Omental fat pad (tissue), 4 donors: ENCODE results near the gene GOLGA2. TPM values are rescaled to one million over a fixed set of nuclear protein-coding genes. Genes with fewer than 3 reads are reported as not detected.

Experiments
- ATAC-seq: fragments of 150-250 bp; one replicate; pipeline ENCODE4 v1.9.1; 2016; ENCODE audit warnings: mild to moderate bottlenecking, moderate library complexity; ENCODE audit not compliant: low FRiP score
- DNase-seq: peaks from one replicate; pipeline ENCODE4 v3.0.0-alpha.2; 2019; ENCODE audit warnings: low spot score
- small RNA-seq: library from RNA; depleted of rRNA; stranded (forward); fragments of <200 nt; gene quantifications from one replicate; pipeline ENCODE3, GENCODE V24; 2016
- total RNA-seq, 4 donors: library from RNA; depleted of rRNA; stranded (reverse); fragments of >200 nt; gene quantifications; one replicate each; pipeline ENCODE4 v1.1.0, GENCODE V29; 2016
- TF ChIP-seq, protein P1 (sequence below), 3 donors: fragments of 450-650 bp; IDR thresholded peaks; one replicate each; pipeline ENCODE4 v1.5.1; 2016 to 2017; ENCODE audit warnings: antibody characterized with exemption in 3 of 3, mild to moderate bottlenecking in 3 of 3, moderate library complexity in 2 of 3

GOLGA2 gene
- total RNA-seq, 4 donors from 2014 or later = 63.0 to 99.8 (median 75.9) TPM

DNA sequence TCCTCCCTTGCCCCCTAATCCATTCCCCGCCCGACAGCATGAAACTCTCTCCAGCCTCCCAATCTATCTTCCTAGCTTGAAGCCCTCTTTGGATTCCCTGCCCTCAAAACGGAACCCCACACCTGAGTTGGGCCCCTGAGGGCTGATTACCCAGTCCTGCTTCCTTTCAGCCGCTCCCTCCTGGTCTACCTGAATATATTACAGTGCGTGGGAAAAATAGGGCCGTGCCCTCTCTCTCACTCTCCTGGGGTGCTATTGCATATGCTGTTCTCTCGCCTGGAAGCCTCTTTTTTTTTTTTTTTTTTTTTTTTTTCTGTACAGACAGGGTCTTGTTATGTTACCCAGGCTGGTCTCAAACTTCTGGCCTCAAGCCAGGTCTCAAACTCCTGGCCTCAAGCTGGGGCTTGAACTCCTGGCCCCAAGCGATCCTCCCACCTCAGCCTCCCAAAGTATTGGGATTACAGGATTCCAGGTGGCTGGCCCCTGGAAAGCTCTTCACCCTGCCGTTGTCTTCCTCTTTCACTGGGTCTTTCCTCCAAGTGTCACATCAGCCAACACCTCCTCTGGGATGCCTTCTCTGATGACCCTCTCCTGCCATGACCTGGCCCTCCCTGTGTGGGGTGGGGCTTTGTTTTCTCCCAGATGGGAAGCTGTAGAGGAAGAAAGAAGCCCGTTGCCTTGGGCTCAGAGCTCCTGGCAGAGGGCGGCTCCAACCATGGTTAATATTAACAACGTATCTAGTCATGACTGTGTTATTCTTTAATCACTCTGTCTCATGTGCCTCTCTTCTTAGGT lies 64.4 kb downstream of the GOLGA2 start:
- ATAC-seq (no peak), DNase-seq (no peak)
- TF ChIP-seq, protein P1, sequence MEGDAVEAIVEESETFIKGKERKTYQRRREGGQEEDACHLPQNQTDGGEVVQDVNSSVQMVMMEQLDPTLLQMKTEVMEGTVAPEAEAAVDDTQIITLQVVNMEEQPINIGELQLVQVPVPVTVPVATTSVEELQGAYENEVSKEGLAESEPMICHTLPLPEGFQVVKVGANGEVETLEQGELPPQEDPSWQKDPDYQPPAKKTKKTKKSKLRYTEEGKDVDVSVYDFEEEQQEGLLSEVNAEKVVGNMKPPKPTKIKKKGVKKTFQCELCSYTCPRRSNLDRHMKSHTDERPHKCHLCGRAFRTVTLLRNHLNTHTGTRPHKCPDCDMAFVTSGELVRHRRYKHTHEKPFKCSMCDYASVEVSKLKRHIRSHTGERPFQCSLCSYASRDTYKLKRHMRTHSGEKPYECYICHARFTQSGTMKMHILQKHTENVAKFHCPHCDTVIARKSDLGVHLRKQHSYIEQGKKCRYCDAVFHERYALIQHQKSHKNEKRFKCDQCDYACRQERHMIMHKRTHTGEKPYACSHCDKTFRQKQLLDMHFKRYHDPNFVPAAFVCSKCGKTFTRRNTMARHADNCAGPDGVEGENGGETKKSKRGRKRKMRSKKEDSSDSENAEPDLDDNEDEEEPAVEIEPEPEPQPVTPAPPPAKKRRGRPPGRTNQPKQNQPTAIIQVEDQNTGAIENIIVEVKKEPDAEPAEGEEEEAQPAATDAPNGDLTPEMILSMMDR (IDR thresholded peaks at IDR 0.05) = no peak

- DNase-seq (no peak), ATAC-seq (no peak)
- TF ChIP-seq, protein P1 (IDR thresholded peaks at IDR 0.05) = no peak
These were observed 66.7 kb downstream of the GOLGA2 start for GRCh38 chr9:128208946-128209669.

- DNase-seq (no peak), ATAC-seq (no peak)
- TF ChIP-seq, protein P1 (IDR thresholded peaks at IDR 0.05) = no peak
These were observed 67.4 kb downstream of the GOLGA2 start for GRCh38 chr9:128208386-128208785.

- no peak for DNase-seq
These were observed 68.6 kb downstream of the GOLGA2 start for GRCh38 chr9:128206916-128207910.

GRCh38 chr9:128206484-128206883 lies 69.3 kb downstream of the GOLGA2 start:
- TF ChIP-seq, protein P1 (IDR thresholded peaks at IDR 0.05) = no peak
- DNase-seq = no peak
- ATAC-seq = no peak

More at GRCh38 chr9:128206916-128207910, 68.6 kb downstream of the GOLGA2 start:
- ATAC-seq = no peak
- TF ChIP-seq, protein P1 (IDR thresholded peaks at IDR 0.05) = no peak

Small RNAs within 50 kb of the gene (small RNA-seq; reads per million reads assigned to genes)
- gene MIR199B (40.5 reads per million, percentile 95 among the genes with 10 or more reads in this experiment), gene MIR3154 (not detected)

Other genes starting within 250 kb of the GOLGA2 start
- gene NAIF1, start 208.7 kb downstream of the GOLGA2 start, total RNA-seq = 10 to 100 TPM in 1 of 4 donors, 1 to 10 TPM in 3; 5.3 to 13.1 (median 6.7) TPM
- 100 to 1,000 TPM in 2 of 4 donors, 10 to 100 TPM in 2; 37.8 to 147 (median 102) TPM for gene SLC25A25, start 207.8 kb downstream of the GOLGA2 start, total RNA-seq
- gene PTGES2, start 148.3 kb downstream of the GOLGA2 start, total RNA-seq = 10 to 100 TPM; 34.6 to 59.4 (median 53.0) TPM
- gene LCN2, start 126.6 kb downstream of the GOLGA2 start, total RNA-seq = 1 to 10 TPM in 2 of 4 donors, not detected in 2; 1.7 TPM
- 100 to 1,000 TPM; 117 to 174 (median 138) TPM for gene BBLN, start 115.7 kb downstream of the GOLGA2 start, total RNA-seq
- 10 to 100 TPM; 40.1 to 70.1 (median 52.5) TPM for gene CIZ1, start 84.4 kb downstream of the GOLGA2 start, total RNA-seq
- gene DNM1, start 72.6 kb downstream of the GOLGA2 start, total RNA-seq = 10 to 100 TPM in 3 of 4 donors, 1 to 10 TPM in 1; 4.0 to 60.5 (median 20.0) TPM
- 10 to 100 TPM in 3 of 4 donors, 1 to 10 TPM in 1; 10.0 to 33.3 (median 25.2) TPM for gene SWI5, start 269 bp upstream of the GOLGA2 start, total RNA-seq
- gene TRUB2, start 46.4 kb upstream of the GOLGA2 start, total RNA-seq = 10 to 100 TPM in 2 of 4 donors, 1 to 10 TPM in 2; 9.1 to 10.3 (median 9.9) TPM
- 10 to 100 TPM; 30.6 to 34.7 (median 32.8) TPM for gene COQ4, start 46.8 kb upstream of the GOLGA2 start, total RNA-seq
- gene SLC27A4, start 64.5 kb upstream of the GOLGA2 start, total RNA-seq = 10 to 100 TPM; 13.2 to 25.4 (median 16.1) TPM
- gene URM1, start 95.4 kb upstream of the GOLGA2 start, total RNA-seq = 10 to 100 TPM; 19.8 to 26.0 (median 23.8) TPM
- 10 to 100 TPM; 18.5 to 51.9 (median 24.1) TPM for gene CERCAM, start 144.8 kb upstream of the GOLGA2 start, total RNA-seq
- gene ODF2, start 180.0 kb upstream of the GOLGA2 start, total RNA-seq = 10 to 100 TPM; 16.8 to 27.1 (median 20.8) TPM
- gene GLE1, start 228.7 kb upstream of the GOLGA2 start, total RNA-seq = 10 to 100 TPM; 13.0 to 22.4 (median 19.9) TPM